ENCODE measurements around the gene EXOC4.

Gene EXOC4

GRCh38 chr7:133957845-133958244 is 705.0 kb downstream of the EXOC4 start:
- no peak for TF ChIP-seq GATA3 (IDR thresholded peaks at IDR 0.05; ENCODE audit: low read depth, low read length)
- no peak for TF ChIP-seq GATA2 (IDR thresholded peaks at IDR 0.05; ENCODE audit: low read depth, low read length)

- TF ChIP-seq GATA2 (IDR thresholded peaks at IDR 0.05; ENCODE audit: low read depth, low read length) (no peak), GATA3 (IDR thresholded peaks at IDR 0.05; ENCODE audit: low read depth, low read length) (no peak)
Measured at GRCh38 chr7:133958822-133959221, 705.9 kb downstream of the EXOC4 start.

- TF ChIP-seq GATA2 (IDR thresholded peaks at IDR 0.05; ENCODE audit: low read depth, low read length) (no peak), GATA3 (IDR thresholded peaks at IDR 0.05; ENCODE audit: low read depth, low read length) (no peak)
Measured at GRCh38 chr7:133959505-133959904, 706.6 kb downstream of the EXOC4 start.

- TF ChIP-seq GATA3 (IDR thresholded peaks at IDR 0.05; ENCODE audit: low read depth, low read length) (no peak), GATA2 (IDR thresholded peaks at IDR 0.05; ENCODE audit: low read depth, low read length) (no peak)
Measured at GRCh38 chr7:133961724-133962123, 708.8 kb downstream of the EXOC4 start.

- TF ChIP-seq GATA3 (IDR thresholded peaks at IDR 0.05; ENCODE audit: low read depth, low read length) (no peak), GATA2 (IDR thresholded peaks at IDR 0.05; ENCODE audit: low read depth, low read length) (no peak)
Measured at GRCh38 chr7:133962646-133963045, 709.8 kb downstream of the EXOC4 start.

GRCh38 chr7:133963629-133964028 is 710.8 kb downstream of the EXOC4 start:
- no peak for TF ChIP-seq GATA3 (IDR thresholded peaks at IDR 0.05; ENCODE audit: low read depth, low read length)
- no peak for TF ChIP-seq GATA2 (IDR thresholded peaks at IDR 0.05; ENCODE audit: low read depth, low read length)

GRCh38 chr7:133971625-133972024 is 718.7 kb downstream of the EXOC4 start:
- TF ChIP-seq GATA2 (IDR thresholded peaks at IDR 0.05; ENCODE audit: low read depth, low read length) (peak; percentile 70), GATA3 (IDR thresholded peaks at IDR 0.05; ENCODE audit: low read depth, low read length) (peak; percentile 73)

- no peak for TF ChIP-seq GATA3 (IDR thresholded peaks at IDR 0.05; ENCODE audit: low read depth, low read length)
- no peak for TF ChIP-seq GATA2 (IDR thresholded peaks at IDR 0.05; ENCODE audit: low read depth, low read length)
Measured at GRCh38 chr7:133973710-133974109, 720.8 kb downstream of the EXOC4 start.

GRCh38 chr7:133975130-133975529 is 722.3 kb downstream of the EXOC4 start:
- TF ChIP-seq GATA2 (IDR thresholded peaks at IDR 0.05; ENCODE audit: low read depth, low read length) (no peak; the same call in 1 of the 2 replicates), GATA3 (IDR thresholded peaks at IDR 0.05; ENCODE audit: low read depth, low read length) (peak; percentile 70)

GRCh38 chr7:133976140-133976539 is 723.3 kb downstream of the EXOC4 start:
- no peak for TF ChIP-seq GATA3 (IDR thresholded peaks at IDR 0.05; ENCODE audit: low read depth, low read length)
- TF ChIP-seq GATA2 (IDR thresholded peaks at IDR 0.05; ENCODE audit: low read depth, low read length) = no peak

GRCh38 chr7:133977409-133978274 is 724.8 kb downstream of the EXOC4 start:
- TF ChIP-seq GATA2 (IDR thresholded peaks at IDR 0.05; ENCODE audit: low read depth, low read length) (no peak), GATA3 (IDR thresholded peaks at IDR 0.05; ENCODE audit: low read depth, low read length) (no peak)

GRCh38 chr7:133978502-133979295 is 725.8 kb downstream of the EXOC4 start:
- TF ChIP-seq GATA2 (IDR thresholded peaks at IDR 0.05; ENCODE audit: low read depth, low read length) (no peak), GATA3 (IDR thresholded peaks at IDR 0.05; ENCODE audit: low read depth, low read length) (no peak)

- TF ChIP-seq GATA3 (IDR thresholded peaks at IDR 0.05; ENCODE audit: low read depth, low read length) (no peak), GATA2 (IDR thresholded peaks at IDR 0.05; ENCODE audit: low read depth, low read length) (no peak)
Measured at GRCh38 chr7:133980804-133981203, 727.9 kb downstream of the EXOC4 start.

- TF ChIP-seq GATA2 (IDR thresholded peaks at IDR 0.05; ENCODE audit: low read depth, low read length) (no peak), GATA3 (IDR thresholded peaks at IDR 0.05; ENCODE audit: low read depth, low read length) (no peak)
Measured at GRCh38 chr7:133983685-133984419, 731.0 kb downstream of the EXOC4 start.

All from SH-SY5Y (cell line).